RWPE1 (cell line): ENCODE measurements around the gene FN1.

ENCODE experiments used
- CTCF ChIA-PET: fragments of 350-600 bp; sonication (Branson Sonifier 250); formaldehyde crosslinking; extraction: SDS; loops from one replicate; lab custom pipeline; 2021; lab: Yijun Ruan, JAX
- POLR2A ChIA-PET: fragments of 400-600 bp; formaldehyde crosslinking; extraction: SDS; loops from one replicate; lab custom pipeline; 2020; ENCODE audit warnings: antibody characterized with exemption; ENCODE audit not compliant: low non-redundant PET; lab: Yijun Ruan, JAX
- DNase-seq: peaks from one replicate; pipeline ENCODE4 v3.0.0; 2012; ENCODE audit warnings: low spot score
- H3K27ac ChIP-seq: fragments of 450-650 bp; 2 replicates; pipeline ENCODE4 v1.5.1; 2017
- CTCF ChIP-seq: fragments of 450-650 bp; conservative IDR thresholded peaks from 2 replicates; pipeline ENCODE4 v1.5.1; 2017; ENCODE audit warnings: low read depth, mild to moderate bottlenecking

FN1 gene

DNA sequence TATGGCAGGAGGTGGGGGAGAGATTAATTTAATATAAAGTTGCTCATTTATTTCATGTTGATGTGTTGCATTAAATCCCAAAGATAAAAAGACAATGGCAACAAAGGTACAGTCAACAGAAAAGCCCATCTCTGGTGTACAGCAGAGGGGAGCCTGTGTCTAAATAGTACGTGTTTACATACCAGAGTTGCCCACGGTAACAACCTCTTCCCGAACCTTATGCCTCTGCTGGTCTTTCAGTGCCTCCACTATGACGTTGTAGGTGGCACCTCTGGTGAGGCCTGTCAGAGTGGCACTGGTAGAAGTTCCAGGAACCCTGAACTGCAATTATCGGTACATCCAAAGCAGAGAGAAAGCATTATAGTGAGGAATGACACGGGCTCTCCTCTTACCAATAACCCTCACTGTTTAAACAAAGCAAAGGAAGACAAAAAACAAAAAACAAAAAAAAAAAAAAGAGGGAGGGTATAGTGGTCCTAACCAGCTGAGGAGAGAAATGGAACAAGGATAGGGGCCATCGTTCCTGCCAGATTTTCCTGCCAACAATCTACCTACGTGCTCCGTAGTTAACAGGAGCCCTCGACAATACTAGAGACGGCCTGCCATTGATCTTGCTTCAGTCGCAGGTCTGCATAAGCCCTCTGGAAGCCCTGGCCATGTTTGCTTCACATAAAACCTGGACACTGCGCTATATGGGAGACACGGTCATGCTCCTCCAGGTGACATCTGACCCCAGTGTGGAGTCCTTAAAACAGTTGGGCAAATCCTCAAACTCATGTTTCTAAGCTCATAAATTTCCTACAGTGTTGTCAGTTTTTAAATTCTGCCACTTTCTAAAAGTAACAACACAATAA, 65.5 kb downstream of the FN1 start:
- DNase-seq = no peak
- no peak overlapping the region for H3K27ac ChIP-seq
- no peak for TF ChIP-seq CTCF
- POLR2A ChIA-PET = no interaction called here
- CTCF ChIA-PET = interaction anchor here (0.6 kb wide), 1 partner anchor 503 kb away, joined by 4 read pairs; no protein-coding TSS in a partner anchor

GRCh38 chr2:215369181-215369760, 66.6 kb downstream of the FN1 start:
- POLR2A ChIA-PET = no interaction called here
- H3K27ac ChIP-seq = no peak overlapping the region
- CTCF ChIA-PET = interaction anchor here (0.6 kb wide), 1 partner anchor 504 kb away, joined by 4 read pairs; no protein-coding TSS in a partner anchor
- no peak for TF ChIP-seq CTCF
- no peak for DNase-seq

DNA sequence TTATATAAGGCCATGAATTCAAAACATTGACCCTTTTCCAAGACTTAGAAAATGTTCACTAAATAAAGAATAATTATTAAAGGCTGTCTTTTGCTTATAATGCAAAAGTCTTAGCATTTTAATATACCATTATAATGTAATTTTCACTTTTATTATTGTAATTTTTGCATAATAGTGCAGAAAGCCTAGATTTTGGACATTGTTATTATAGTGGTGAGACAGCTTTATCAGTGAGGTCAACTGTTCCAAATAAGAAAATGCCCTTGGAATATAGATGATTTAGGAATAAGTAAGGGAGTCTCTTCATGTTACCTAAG, 67.4 kb downstream of the FN1 start:
- CTCF ChIA-PET = no interaction called here
- no peak for TF ChIP-seq CTCF
- DNase-seq = no peak
- POLR2A ChIA-PET = no interaction called here
- H3K27ac ChIP-seq = no peak overlapping the region

DNA sequence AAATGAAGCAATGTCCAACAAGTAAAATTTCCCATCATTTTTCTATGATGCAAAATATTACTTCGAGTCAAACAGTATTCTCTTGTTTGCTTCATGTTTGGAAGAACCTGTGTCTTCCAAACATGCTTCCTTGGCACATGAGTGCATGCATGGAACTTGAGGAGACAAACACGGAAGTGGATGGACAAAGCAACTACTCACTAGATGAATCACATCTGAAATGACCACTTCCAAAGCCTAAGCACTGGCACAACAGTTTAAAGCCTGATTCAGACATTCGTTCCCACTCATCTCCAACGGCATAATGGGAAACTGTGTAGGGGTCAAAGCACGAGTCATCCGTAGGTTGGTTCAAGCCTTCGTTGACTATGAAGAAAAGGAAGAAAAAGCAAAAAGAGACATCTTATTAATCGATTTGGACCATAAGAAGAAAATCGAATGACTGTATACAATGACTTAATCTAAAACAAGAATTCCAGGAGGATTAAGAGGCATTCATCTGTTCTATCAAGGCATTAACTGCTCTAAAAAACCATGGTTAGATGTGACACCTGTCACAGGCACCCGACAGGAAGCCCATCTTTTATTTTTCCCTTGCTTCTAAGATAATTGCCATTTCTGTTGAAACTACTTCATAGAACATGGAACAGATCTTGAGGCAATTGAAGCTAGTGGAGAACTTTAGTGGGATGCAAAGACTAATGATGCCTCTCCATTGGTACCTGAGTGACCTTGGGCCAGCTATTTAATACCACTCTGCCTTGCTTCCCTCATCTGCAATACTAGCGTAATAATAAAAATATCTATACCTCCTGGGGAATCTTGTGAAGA, 68.0 kb downstream of the FN1 start:
- no peak overlapping the region for H3K27ac ChIP-seq
- no peak for TF ChIP-seq CTCF
- ChIA-PET CTCF (no interaction called here), POLR2A (no interaction called here)
- DNase-seq = no peak

DNA sequence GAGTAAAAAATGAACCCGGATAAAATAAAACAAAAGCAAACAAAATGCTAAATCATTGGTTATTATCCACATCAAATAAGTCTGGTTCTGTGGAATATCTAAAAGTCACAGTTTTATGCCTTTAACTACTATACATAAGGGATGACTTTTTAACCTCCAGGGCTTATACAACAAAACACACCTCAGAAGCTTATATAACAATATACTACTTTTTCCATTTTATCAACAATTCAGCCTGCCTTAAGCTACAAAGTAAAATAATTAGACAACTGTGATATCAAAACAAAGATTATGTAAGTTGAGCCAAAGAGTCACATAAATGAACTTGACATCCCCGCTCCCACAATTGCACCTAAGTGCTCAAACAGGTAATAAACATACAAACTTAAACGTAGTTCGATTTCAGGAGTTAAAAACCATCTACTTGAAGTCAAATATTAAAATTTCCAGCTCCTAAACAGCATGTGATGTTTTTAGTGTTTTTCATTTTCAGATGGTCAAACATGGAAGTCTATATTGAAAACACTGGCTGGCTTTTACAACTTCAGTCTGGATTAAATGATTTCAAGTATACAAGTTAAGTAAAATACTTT, 69.3 kb downstream of the FN1 start:
- DNase-seq = no peak
- no peak overlapping the region for H3K27ac ChIP-seq
- CTCF ChIA-PET = interaction anchor here (0.5 kb wide), 1 partner anchor 246 kb away, joined by 3 read pairs; no protein-coding TSS in a partner anchor
- POLR2A ChIA-PET = no interaction called here
- TF ChIP-seq CTCF = no peak

- POLR2A ChIA-PET = no interaction called here
Measured at GRCh38 chr2:215365184-215365658, 70.6 kb downstream of the FN1 start.

More at GRCh38 chr2:215365184-215365658, 70.6 kb downstream of the FN1 start:
- H3K27ac ChIP-seq = no peak overlapping the region
- DNase-seq = no peak
- CTCF ChIA-PET = interaction anchor here (0.5 to 0.6 kb wide), 2 partner anchors 36 to 745 kb away, joined by 3 read pairs; no protein-coding TSS in a partner anchor
- no peak for TF ChIP-seq CTCF
